GM10248 (cell line): Measurements from ENCODE around the gene ALX4.

ENCODE experiments used
- CTCF ChIA-PET: fragments of 300-600 bp; sonication (Branson Sonifier 250); formaldehyde crosslinking; extraction: SDS; loops from one replicate; lab custom pipeline; 2021; ENCODE audit warnings: antibody characterized with exemption; lab: Yijun Ruan, JAX
- POLR2A ChIA-PET: fragments of 350-650 bp; sonication (Branson Sonifier 250); formaldehyde crosslinking; extraction: SDS; loops from one replicate; lab custom pipeline; 2020; ENCODE audit warnings: antibody characterized with exemption; lab: Yijun Ruan, JAX
- DNase-seq: peaks from one replicate; pipeline ENCODE4 v3.0.0; 2012; ENCODE audit errors: extremely low spot score
- TF ChIP-seq, protein P1 (sequence below): IDR thresholded peaks from 2 replicates; pipeline ENCODE4 v1.5.1; 2012; ENCODE audit warnings: mild to moderate bottlenecking, low read depth; ENCODE audit errors: extremely low read depth, missing control alignments, control extremely low read depth

ALX4 gene

DNA sequence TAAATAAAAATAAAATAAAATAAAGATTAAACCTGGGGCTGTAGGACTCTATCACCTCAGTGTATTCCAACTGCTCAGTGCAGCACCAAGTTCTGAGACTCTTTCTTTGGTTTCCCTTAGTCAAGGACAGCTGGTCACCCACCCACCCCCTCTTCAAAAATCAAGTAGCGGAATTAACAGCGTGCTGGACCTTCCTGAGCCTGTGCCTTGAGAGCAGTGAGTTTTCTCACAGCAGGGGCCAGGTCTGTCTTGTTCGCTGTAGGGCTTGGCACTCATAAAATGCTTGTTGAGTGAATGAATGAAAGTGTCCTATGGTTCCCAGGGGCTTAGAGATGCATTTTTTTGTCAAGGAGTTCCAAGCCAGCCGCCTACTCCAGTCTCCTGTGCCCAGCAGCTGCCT, 2.9 kb upstream of the ALX4 start:
- no peak for DNase-seq
- POLR2A ChIA-PET = no interaction called here
- TF ChIP-seq, protein P1, sequence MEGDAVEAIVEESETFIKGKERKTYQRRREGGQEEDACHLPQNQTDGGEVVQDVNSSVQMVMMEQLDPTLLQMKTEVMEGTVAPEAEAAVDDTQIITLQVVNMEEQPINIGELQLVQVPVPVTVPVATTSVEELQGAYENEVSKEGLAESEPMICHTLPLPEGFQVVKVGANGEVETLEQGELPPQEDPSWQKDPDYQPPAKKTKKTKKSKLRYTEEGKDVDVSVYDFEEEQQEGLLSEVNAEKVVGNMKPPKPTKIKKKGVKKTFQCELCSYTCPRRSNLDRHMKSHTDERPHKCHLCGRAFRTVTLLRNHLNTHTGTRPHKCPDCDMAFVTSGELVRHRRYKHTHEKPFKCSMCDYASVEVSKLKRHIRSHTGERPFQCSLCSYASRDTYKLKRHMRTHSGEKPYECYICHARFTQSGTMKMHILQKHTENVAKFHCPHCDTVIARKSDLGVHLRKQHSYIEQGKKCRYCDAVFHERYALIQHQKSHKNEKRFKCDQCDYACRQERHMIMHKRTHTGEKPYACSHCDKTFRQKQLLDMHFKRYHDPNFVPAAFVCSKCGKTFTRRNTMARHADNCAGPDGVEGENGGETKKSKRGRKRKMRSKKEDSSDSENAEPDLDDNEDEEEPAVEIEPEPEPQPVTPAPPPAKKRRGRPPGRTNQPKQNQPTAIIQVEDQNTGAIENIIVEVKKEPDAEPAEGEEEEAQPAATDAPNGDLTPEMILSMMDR = no peak
- CTCF ChIA-PET = no interaction called here

- ChIA-PET CTCF (no interaction called here), POLR2A (no interaction called here)
- TF ChIP-seq, protein P1 = no peak
- DNase-seq = no peak
Observed at GRCh38 chr11:44311339-44312261, 1.7 kb upstream of the ALX4 start.

- no peak for DNase-seq
- CTCF ChIA-PET = no interaction called here
- POLR2A ChIA-PET = no interaction called here
- TF ChIP-seq, protein P1 = no peak
Observed at GRCh38 chr11:44310463-44311272, 729 bp upstream of the ALX4 start.

DNA sequence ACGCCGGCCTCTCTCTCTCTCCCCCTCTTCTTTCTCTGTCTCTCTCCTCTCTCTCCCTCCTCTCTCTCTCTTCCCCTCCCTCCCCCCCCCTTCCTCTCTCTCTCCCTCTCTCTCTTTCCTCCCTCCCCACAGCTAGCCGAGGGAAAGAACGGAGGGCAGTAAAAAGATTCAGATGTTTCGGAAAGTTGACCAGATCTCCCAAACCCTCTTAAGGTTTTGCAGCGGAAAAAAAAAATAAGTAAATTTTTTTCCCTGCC, 195 bp upstream of the ALX4 start:
- ChIA-PET POLR2A (no interaction called here), CTCF (no interaction called here)
- DNase-seq = no peak
- TF ChIP-seq, protein P1 = no peak

DNA sequence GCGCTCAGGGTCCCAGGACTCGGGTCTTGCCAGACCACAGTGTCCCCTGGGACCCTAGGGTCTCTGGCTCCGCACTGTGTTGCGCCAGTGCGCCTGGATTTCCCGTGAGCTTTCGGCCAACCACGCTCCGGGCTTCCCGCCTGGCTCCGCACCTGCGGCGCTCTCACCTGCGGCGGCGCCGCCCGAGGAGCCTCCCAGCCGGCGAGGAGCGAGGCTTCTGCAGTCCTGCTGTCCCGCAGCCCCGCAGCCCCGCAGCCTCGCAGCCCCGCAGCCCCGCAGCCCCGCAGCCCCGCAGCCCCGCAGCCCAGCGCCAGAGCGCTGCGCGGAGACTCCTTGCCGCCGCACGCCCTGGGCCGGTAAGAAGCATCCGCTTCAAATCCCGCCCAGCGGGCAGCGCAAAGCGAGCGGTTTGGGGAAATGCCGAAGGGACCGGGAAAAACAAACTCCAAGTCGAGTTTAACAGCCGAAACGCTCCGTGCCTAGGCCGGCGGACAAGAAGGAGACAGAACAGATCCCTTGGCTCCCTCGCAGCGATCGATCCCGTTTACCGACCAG, 939 bp downstream of the ALX4 start:
- POLR2A ChIA-PET = no interaction called here

GRCh38 chr11:44308256-44308922, 1.6 kb downstream of the ALX4 start:
- TF ChIP-seq, protein P1 = no peak
- ChIA-PET POLR2A (no interaction called here), CTCF (no interaction called here)
- DNase-seq = no peak

More for the DNA sequence above, 939 bp downstream of the ALX4 start:
- TF ChIP-seq, protein P1 = no peak
- CTCF ChIA-PET = no interaction called here
- no peak for DNase-seq
